H9 (cell line): ENCODE data around the gene OR4D1. TPM values are rescaled to one million over a fixed set of nuclear protein-coding genes. Genes with fewer than 3 reads are reported as not detected.

ENCODE experiments used
- DNase-seq: peaks from one replicate; pipeline ENCODE4 v3.0.0-alpha.2; 2017
- H2AFZ ChIP-seq: one replicate; pipeline ENCODE4 v1.6.1; 2013; ENCODE audit warnings: mild to moderate bottlenecking, low read length, control low read depth, moderate library complexity
- H2AK5ac ChIP-seq: 2 replicates; pipeline ENCODE4 v1.6.1; 2013; ENCODE audit warnings: low read length, control low read depth, mixed read lengths; ENCODE audit not compliant: insufficient read length
- H2BK120ac ChIP-seq: one replicate; pipeline ENCODE4 v1.6.1; 2013; ENCODE audit warnings: low read depth, mild to moderate bottlenecking, low read length, control low read depth, inconsistent platforms; ENCODE audit not compliant: poor library complexity, severe bottlenecking
- H2BK12ac ChIP-seq: 2 replicates; pipeline ENCODE4 v1.6.1; 2013; ENCODE audit warnings: low read length, control low read depth, mixed read lengths, low read depth; ENCODE audit not compliant: insufficient read length
- H2BK15ac ChIP-seq: 2 replicates; pipeline ENCODE4 v1.6.1; 2013; ENCODE audit warnings: low read depth, low read length, control low read depth
- H2BK20ac ChIP-seq: one replicate; pipeline ENCODE4 v1.6.1; 2013; ENCODE audit warnings: low read depth, mild to moderate bottlenecking, low read length, control low read depth, inconsistent platforms; ENCODE audit not compliant: poor library complexity, severe bottlenecking
- H2BK5ac ChIP-seq: 2 replicates; pipeline ENCODE4 v1.6.1; 2013; ENCODE audit warnings: low read length, control low read depth, mixed read lengths; ENCODE audit not compliant: insufficient read length
- H3K14ac ChIP-seq: 2 replicates; pipeline ENCODE4 v1.6.1; 2013; ENCODE audit warnings: low read length, control low read depth; ENCODE audit not compliant: insufficient read depth
- H3K18ac ChIP-seq: 2 replicates; pipeline ENCODE4 v1.6.1; 2013; ENCODE audit warnings: low read depth, mild to moderate bottlenecking, mixed read lengths, low read length, control low read depth; ENCODE audit not compliant: insufficient read length
- H3K23ac ChIP-seq: 2 replicates; pipeline ENCODE4 v1.6.1; 2013; ENCODE audit warnings: low read length, control low read depth, mixed read lengths, low read depth; ENCODE audit not compliant: insufficient read length
- H3K23me2 ChIP-seq: 2 replicates; pipeline ENCODE4 v1.6.1; 2013; ENCODE audit warnings: low read depth, mild to moderate bottlenecking, mixed read lengths, low read length, control low read depth; ENCODE audit not compliant: insufficient read length, poor library complexity, severe bottlenecking
- H3K27ac ChIP-seq: 2 replicates; pipeline ENCODE4 v1.5.1; 2013; ENCODE audit warnings: low read length, control low read depth, mixed read lengths, low read depth; ENCODE audit not compliant: insufficient read length
- H3K27me3 ChIP-seq: 2 replicates; pipeline ENCODE4 v1.6.1; 2013; ENCODE audit warnings: low read length, control low read depth, inconsistent platforms; ENCODE audit not compliant: insufficient read depth
- H3K4ac ChIP-seq: 2 replicates; pipeline ENCODE4 v1.6.1; 2013; ENCODE audit warnings: low read depth, mild to moderate bottlenecking, control low read depth, inconsistent platforms, low read length, moderate library complexity
- H3K4me1 ChIP-seq: 2 replicates; pipeline ENCODE4 v1.6.1; 2013; ENCODE audit warnings: low read length, control low read depth, inconsistent platforms; ENCODE audit not compliant: insufficient read depth
- H3K4me2 ChIP-seq: 2 replicates; pipeline ENCODE4 v1.6.1; 2013; ENCODE audit warnings: low read length, control low read depth, mixed read lengths; ENCODE audit not compliant: insufficient read length, insufficient read depth
- H3K56ac ChIP-seq: 2 replicates; pipeline ENCODE4 v1.6.1; 2013; ENCODE audit warnings: low read depth, mild to moderate bottlenecking, mixed read lengths, low read length, control low read depth; ENCODE audit not compliant: insufficient read length
- H3K79me1 ChIP-seq: 2 replicates; pipeline ENCODE4 v1.6.1; 2013; ENCODE audit warnings: low read depth, mild to moderate bottlenecking, moderate library complexity, low read length, control low read depth, inconsistent platforms; ENCODE audit not compliant: insufficient read depth, poor library complexity, severe bottlenecking
- H3K79me2 ChIP-seq: 2 replicates; pipeline ENCODE4 v1.6.1; 2013; ENCODE audit warnings: low read length, control low read depth, inconsistent platforms; ENCODE audit not compliant: insufficient read depth
- H3K9ac ChIP-seq: 2 replicates; pipeline ENCODE4 v1.6.1; 2013; ENCODE audit warnings: low read length, control low read depth, mixed read lengths; ENCODE audit not compliant: insufficient read length; ENCODE audit errors: extremely low read depth
- H3K9me3 ChIP-seq: one replicate; pipeline ENCODE4 v1.6.1; 2013; ENCODE audit warnings: low read depth, low read length, inconsistent platforms; ENCODE audit not compliant: control insufficient read depth
- H3T11ph ChIP-seq: one replicate; pipeline ENCODE4 v1.6.1; 2013; ENCODE audit warnings: mild to moderate bottlenecking, low read length, control low read depth, inconsistent platforms
- H4K20me1 ChIP-seq: one replicate; pipeline ENCODE4 v1.6.1; 2013; ENCODE audit not compliant: control insufficient read depth, insufficient read length, insufficient read depth
- H4K5ac ChIP-seq: 2 replicates; pipeline ENCODE4 v1.6.1; 2013; ENCODE audit warnings: low read depth, mild to moderate bottlenecking, mixed read lengths, low read length, control low read depth; ENCODE audit not compliant: insufficient read length
- H4K8ac ChIP-seq: replicated peaks from 2 replicates; pipeline ENCODE4 v1.6.1; 2013; ENCODE audit warnings: low read length, control low read depth, mixed read lengths, low read depth; ENCODE audit not compliant: insufficient read length
- H4K91ac ChIP-seq: 2 replicates; pipeline ENCODE4 v1.6.1; 2013; ENCODE audit warnings: low read depth, mild to moderate bottlenecking, moderate library complexity, mixed read lengths, low read length, control low read depth; ENCODE audit not compliant: insufficient read length
- H3K27ac Mint-ChIP-seq, 3 experiments: 2 replicates in 2 of 3; 3 replicates in 1 of 3; pipeline ENCODE4 v1.8.0; 2020 to 2021; ENCODE audit warnings: mixed read lengths in 3 of 3, mild to moderate bottlenecking in 1 of 3, moderate library complexity in 1 of 3
- H3K27me3 Mint-ChIP-seq: 2 replicates; pipeline ENCODE4 v1.8.0; 2021; ENCODE audit warnings: low read depth, mild to moderate bottlenecking, moderate library complexity, mixed read lengths
- H3K36me3 Mint-ChIP-seq, 3 experiments: 2 replicates in 2 of 3; 3 replicates in 1 of 3; pipeline ENCODE4 v1.8.0; 2020 to 2021; ENCODE audit warnings: low read depth in 3 of 3, mixed read lengths in 3 of 3; ENCODE audit not compliant: insufficient read depth in 1 of 3
- H3K4me1 Mint-ChIP-seq, 2 experiments: 2 replicates each; pipeline ENCODE4 v1.8.0; 2020; ENCODE audit warnings: mixed read lengths in 2 of 2
- H3K4me3 Mint-ChIP-seq, 2 experiments: 2 replicates in 1 of 2; 3 replicates in 1 of 2; pipeline ENCODE4 v1.8.0; 2020 to 2021; ENCODE audit warnings: mild to moderate bottlenecking in 2 of 2, mixed read lengths in 2 of 2, moderate library complexity in 1 of 2
- H3K9me3 Mint-ChIP-seq, 2 experiments: 2 replicates in 1 of 2; 3 replicates in 1 of 2; pipeline ENCODE4 v1.8.0; 2020; ENCODE audit warnings: mild to moderate bottlenecking in 2 of 2, mixed read lengths in 2 of 2, moderate library complexity in 1 of 2
- CTCF ChIP-seq: fragments of 200-600 bp; sonication (generic); conservative IDR thresholded peaks from 3 replicates; pipeline ENCODE4 v1.8.0; 2021; ENCODE audit warnings: antibody characterized with exemption, mild to moderate bottlenecking
- WGBS: extraction: QIAGEN DNeasy Blood & Tissue Kit; methylation state at CpG from one replicate; pipeline ENCODE4 v1.1.7; 2013; ENCODE audit warnings: missing lambda C conversion rate, low lambda C conversion rate, mixed read lengths; ENCODE audit not compliant: insufficient read length; ENCODE audit errors: extremely low coverage; 5-methylcytosine and 5-hydroxymethylcytosine counted together
- total RNA-seq: library from RNA; stranded (reverse); gene quantifications from 2 replicates; pipeline ENCODE4 v1.2.1, GENCODE V29; 2021

The OR4D1 gene
- total RNA-seq, 1 experiment from 2014 or later: 0.11 TPM

DNA sequence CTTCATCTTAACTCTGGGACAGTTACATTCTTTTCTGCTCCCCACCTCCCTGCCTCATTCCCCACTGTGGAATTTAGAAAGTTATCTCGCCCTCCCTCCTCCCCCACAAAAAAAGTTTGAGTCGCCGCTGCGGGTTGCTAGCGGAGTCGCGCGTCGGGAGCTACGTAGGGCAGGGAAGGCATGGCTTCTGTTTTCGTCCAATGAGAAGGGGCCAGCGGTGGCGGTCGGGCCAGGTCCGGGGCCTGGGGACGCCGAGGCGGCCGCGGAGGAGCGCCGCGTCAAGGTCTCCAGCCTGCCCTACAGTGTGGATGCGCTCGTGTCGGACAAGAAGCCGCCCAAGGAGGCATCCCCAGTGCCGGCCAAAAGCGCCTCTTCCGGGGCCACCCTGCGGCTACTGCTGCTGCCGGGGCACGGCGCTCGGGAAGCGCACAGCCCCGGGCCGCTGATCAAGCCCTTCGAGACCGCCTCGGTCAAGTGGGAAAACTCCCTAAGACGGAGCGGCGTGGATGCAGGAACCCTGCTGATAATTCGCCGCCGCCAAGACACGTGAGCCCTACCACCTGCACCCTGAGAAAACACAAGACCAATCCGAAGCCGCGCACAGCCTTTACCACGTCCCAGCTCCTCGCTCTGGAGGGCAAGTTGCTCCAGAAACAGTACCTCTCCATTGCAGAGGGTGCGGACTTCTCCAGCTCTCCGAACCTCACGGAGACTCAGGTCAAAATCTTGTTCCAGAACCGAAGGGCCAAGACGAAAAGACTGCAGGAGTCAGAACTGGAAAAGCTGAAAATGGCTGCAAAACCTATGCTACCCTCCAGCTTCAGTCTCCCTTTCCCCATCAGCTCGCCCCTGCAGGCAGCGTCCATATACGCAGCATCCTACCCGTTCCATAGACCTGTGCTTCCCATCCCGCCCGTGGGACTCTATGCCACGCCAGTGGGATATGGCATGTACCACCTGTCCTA, 8.9 kb downstream of the OR4D1 start:
- Mint-ChIP-seq H3K27ac (peak overlapping the region in 2 of 3 experiments; percentile 12 to 81; a peak in 2 of 7 replicates), H3K4me1 (peaks cover 6 to 7% of the 10 kb centered on the region in 2 experiments), H3K27me3 (peaks cover 86% of the 10 kb centered on the region), H3K4me3 (peak overlapping the region; percentile 72 to 88), H3K36me3 (no peaks in the 10 kb centered on the region; a peak in 1 of 7 replicates), H3K9me3 (no peaks in the 10 kb centered on the region)
- H4K91ac ChIP-seq: no peak overlapping the region
- H2BK120ac ChIP-seq: no peak overlapping the region
- H2AK5ac ChIP-seq: no peak overlapping the region
- H3T11ph ChIP-seq: no peak overlapping the region
- H3K56ac ChIP-seq: no peak overlapping the region
- no peaks in the 10 kb centered on the region for H3K79me1 ChIP-seq
- no peaks in the 10 kb centered on the region; the same call in 1 of the 2 replicates for H3K27me3 ChIP-seq
- no peak overlapping the region for H4K5ac ChIP-seq
- H3K23ac ChIP-seq: no peak overlapping the region
- no peaks in the 10 kb centered on the region for H3K79me2 ChIP-seq
- H4K20me1 ChIP-seq: no peaks in the 10 kb centered on the region
- TF ChIP-seq CTCF: peak; percentile 38
- H3K9ac ChIP-seq: peak overlapping the region; percentile 46
- H2BK15ac ChIP-seq: no peak overlapping the region
- no peak overlapping the region for H2BK12ac ChIP-seq
- peak overlapping the region; percentile 82 for H3K4me2 ChIP-seq
- peak overlapping the region; percentile 92 for H3K18ac ChIP-seq
- peaks cover 11% of the 10 kb centered on the region for H3K23me2 ChIP-seq
- H3K27ac ChIP-seq: no peak overlapping the region
- H2BK5ac ChIP-seq: no peak overlapping the region
- no peaks in the 10 kb centered on the region for H3K9me3 ChIP-seq
- H3K4me1 ChIP-seq: no peaks in the 10 kb centered on the region; the same call in 1 of the 2 replicates
- H2AFZ ChIP-seq: peak overlapping the region; percentile 92
- H2BK20ac ChIP-seq: no peak overlapping the region
- H3K4ac ChIP-seq: no peak overlapping the region
- H3K14ac ChIP-seq: peak overlapping the region; percentile 94
- peak; percentile 86 for DNase-seq
- H4K8ac ChIP-seq: no peak overlapping the region
- no CpG with 5 or more reads among the region's 65 CpGs for WGBS
